ENCODE results near the gene APLN. TPM values are rescaled to one million over a fixed set of nuclear protein-coding genes. Genes with fewer than 3 reads are reported as not detected.

Gene APLN
- total RNA-seq, 1 donor from 2014 or later, result 0.43 TPM

GRCh38 chrX:129641941-129642340 is 12.8 kb downstream of the APLN start:
- DNase-seq (ENCODE audit: low read depth), result peak; percentile 74

- DNase-seq (ENCODE audit: low read depth), result no peak
Observed at GRCh38 chrX:129641469-129641868, 13.3 kb downstream of the APLN start.

GRCh38 chrX:129640737-129641136 is 14.0 kb downstream of the APLN start:
- DNase-seq (ENCODE audit: low read depth), result no peak

- DNase-seq (ENCODE audit: low read depth), result no peak
Observed at GRCh38 chrX:129638917-129639316, 15.8 kb downstream of the APLN start.

- peak; percentile 67 for DNase-seq (ENCODE audit: low read depth)
Observed at GRCh38 chrX:129637217-129638109, 17.3 kb downstream of the APLN start.

- no peak for DNase-seq (ENCODE audit: low read depth)
Observed at GRCh38 chrX:129636175-129636681, 18.5 kb downstream of the APLN start.

GRCh38 chrX:129634541-129634940 is 20.2 kb downstream of the APLN start:
- DNase-seq (ENCODE audit: low read depth), result no peak

- no peak for DNase-seq (ENCODE audit: low read depth)
Observed at GRCh38 chrX:129632443-129632842, 22.3 kb downstream of the APLN start.

GRCh38 chrX:129631849-129632248 is 22.9 kb downstream of the APLN start:
- no peak for DNase-seq (ENCODE audit: low read depth)

GRCh38 chrX:129629837-129630236 is 24.9 kb downstream of the APLN start:
- no peak for DNase-seq (ENCODE audit: low read depth)

- DNase-seq (ENCODE audit: low read depth), result no peak
Observed at GRCh38 chrX:129626026-129626425, 28.7 kb downstream of the APLN start.

- DNase-seq (ENCODE audit: low read depth), result no peak
Observed at GRCh38 chrX:129622757-129623301, 31.9 kb downstream of the APLN start.

- DNase-seq (ENCODE audit: low read depth), result no peak
Observed at GRCh38 chrX:129618997-129619396, 35.8 kb downstream of the APLN start.

- DNase-seq (ENCODE audit: low read depth), result no peak
Observed at GRCh38 chrX:129617420-129617819, 37.3 kb downstream of the APLN start.

- peak; percentile 14 for DNase-seq (ENCODE audit: low read depth)
Observed at GRCh38 chrX:129614481-129615255, 40.1 kb downstream of the APLN start.

- DNase-seq (ENCODE audit: low read depth), result no peak
Observed at GRCh38 chrX:129613596-129613995, 41.2 kb downstream of the APLN start.

- no peak for DNase-seq (ENCODE audit: low read depth)
Observed at GRCh38 chrX:129612396-129612795, 42.4 kb downstream of the APLN start.

- DNase-seq (ENCODE audit: low read depth), result no peak
Observed at GRCh38 chrX:129609395-129609794, 45.4 kb downstream of the APLN start.

- DNase-seq (ENCODE audit: low read depth), result no peak
Observed at GRCh38 chrX:129608496-129608895, 46.3 kb downstream of the APLN start.

- peak; percentile 57 for DNase-seq (ENCODE audit: low read depth)
Observed at GRCh38 chrX:129606918-129607317, 47.8 kb downstream of the APLN start.

GRCh38 chrX:129600981-129601424 is 53.8 kb downstream of the APLN start:
- peak; percentile 19 for DNase-seq (ENCODE audit: low read depth)

GRCh38 chrX:129599996-129600395 is 54.8 kb downstream of the APLN start:
- no peak for DNase-seq (ENCODE audit: low read depth)

Data from myocyte (in vitro differentiated cells).